AML-193 (cell line): ENCODE data around the gene CPTP.
A peak's percentile ranks its signal among the peaks of the same experiment; 100 is the strongest.

ENCODE experiments used
- DNase-seq, 2 experiments: peaks; one replicate each; lab custom pipeline; 2025; lab: John Stamatoyannopoulos, UW

CPTP gene

DNA sequence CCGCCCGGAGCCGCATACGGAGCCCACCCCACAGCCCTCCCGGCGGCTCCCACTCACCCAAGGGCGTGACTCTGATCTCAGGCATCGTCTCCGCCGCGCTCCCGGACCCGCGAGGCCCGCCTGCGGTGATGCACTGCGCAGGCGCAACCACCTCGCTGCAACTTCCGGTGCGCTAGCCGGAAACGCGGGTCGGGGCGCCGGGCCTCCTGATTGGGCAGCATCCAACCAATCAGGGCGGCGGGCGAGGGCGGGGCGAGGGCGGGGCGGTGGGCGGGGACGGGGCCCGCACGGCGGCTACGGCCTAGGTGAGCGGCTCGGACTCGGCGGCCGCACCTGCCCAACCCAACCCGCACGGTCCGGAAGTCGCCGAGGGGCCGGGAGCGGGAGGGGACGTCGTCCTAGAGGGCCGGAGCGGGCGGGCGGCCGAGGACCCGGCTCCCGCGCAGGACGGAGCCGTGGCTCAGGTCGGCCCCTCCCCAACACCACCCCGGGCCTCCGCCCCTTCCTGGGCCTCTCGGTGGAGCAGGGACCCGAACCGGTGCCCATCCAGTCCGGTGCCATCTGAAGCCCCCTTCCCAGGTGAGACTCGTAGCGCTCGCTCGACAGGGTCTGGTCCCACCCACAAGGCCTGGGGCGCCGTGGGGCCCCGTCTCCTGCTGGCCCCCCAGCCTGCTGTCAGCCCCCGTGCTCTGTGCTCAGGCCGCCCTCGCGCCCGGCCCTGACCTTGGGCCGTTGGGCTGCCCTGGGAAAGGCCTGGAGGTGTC lies at the start of gene CPTP, which contains the start of gene INTS11:
Gene CPTP (plus strand): TSS at position 279 of the 764 bp plus-strand sequence. CDS start 2,109 bp downstream, outside the sequence.
Gene INTS11 (minus strand): TSS at position 137 of the 764 bp plus-strand sequence. CDS start 52 bp downstream, at position 85.
- DNase-seq: peak; percentile 72 to 77

DNA sequence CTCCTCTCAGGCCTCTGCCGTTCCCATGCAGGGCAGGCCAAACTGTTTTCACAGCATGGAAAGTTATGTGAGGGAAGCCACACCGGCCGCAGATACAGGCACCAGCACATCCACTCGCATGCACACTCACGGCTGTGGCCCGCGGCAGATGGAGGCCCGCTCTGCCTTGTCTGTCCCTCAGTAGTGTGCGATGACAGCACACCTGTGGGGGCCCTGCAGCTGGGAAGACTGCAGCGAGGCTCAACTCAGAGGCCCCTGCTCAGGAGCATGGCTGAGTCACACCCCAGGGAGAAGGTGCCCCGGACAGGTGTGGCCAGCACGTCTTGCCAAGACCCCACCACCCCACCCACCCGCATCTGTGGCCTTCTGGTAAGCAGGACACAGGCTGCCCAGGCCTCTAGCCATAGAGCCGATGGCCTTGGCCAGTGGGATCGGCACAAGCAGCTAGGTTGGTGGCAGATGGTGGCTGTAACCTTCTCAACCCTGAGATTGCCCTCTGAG lies 49.6 kb upstream of the CPTP start:
- DNase-seq: no peak

DNA sequence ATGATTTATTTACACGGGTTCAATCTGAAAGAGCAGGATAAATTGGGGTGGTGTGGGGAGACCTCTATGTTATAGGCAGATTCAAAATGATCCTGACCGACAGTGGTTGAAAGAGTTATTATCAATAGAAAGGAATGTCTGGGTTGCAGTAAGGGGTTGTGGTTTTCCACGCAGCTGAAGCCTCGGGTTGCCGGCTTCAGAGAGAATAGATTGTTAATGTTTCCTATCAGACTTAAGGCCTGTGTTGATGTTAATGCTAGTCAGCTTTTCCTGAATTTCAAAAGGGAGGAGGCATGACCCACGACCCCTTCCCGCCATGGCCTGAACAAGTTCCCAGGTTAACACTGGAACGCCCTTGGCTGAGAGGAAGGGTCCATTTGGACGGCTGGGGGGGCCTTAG lies 48.8 kb upstream of the CPTP start:
- no peak for DNase-seq

DNA sequence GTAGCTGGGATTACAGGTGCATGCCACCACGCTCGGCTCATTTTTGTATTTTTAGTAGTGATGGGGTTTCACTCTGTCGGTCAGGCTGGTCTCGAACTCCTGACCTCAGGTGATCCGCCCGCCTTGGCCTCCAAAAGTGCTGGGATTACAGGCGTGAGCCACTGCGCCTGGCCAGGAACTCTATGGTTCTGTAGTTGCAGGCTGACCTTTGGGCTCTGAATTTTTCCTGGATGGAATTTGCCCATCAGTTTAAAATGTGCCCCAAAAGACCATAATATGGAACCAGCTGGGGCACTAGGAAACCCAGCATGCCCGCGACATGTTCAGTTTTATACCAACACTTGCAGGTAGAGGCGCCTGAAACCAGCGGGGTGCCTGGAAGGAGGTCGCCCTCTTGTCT lies 46.0 kb upstream of the CPTP start:
- DNase-seq: no peak

DNA sequence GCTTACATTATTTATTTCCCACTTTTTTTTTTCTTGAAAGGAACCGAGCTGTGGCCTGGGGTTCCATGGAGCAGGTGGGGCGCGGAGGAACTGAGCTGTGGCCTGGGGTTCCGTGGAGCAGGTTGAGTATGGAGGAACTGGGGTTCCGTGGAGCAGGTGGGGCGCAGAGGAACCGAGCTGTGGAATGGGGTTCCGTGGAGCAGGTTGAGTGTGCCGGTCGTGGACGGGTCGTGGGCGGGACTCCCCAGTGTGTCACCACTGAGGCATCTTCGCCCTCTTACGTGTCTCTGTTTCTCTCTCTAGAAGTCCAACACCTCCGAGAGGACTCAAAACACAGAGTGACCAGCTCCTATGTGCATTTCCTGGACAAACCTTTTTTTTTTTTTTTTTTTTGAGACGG lies 45.6 kb upstream of the CPTP start:
- DNase-seq: no peak

DNA sequence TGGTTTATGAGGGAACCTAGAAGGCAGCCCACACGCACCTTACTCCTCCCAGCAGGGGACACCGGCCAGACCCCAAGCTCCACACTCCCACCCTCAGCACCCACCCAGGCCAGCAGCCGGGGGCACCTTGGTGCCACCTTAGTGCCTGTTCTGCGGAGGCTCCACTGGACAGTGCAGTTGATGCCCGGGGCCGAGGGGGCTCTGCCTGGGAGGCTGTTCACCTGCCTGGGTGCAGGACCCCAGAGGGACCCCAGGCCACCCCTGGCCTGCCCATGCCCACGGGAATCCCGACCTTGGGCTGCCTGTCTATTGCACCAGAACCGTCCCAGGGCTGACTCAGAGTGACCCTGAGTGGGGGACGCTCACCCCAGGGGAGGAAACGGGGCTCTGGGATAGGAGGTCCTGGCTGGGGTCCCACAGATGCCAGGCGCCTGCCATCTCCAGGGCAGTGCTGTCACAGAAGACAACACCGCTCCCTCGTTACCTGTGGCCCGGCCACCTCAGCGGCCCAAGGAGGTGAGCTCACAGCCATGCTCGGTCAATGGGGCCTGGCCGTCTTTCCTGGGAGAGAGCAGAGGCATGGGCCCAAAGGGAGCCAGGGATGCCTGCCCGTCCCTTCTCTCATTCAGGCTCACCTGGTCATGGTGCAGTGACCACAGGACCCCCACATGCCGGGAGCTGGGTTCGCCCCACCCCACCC lies 43.7 kb upstream of the CPTP start:
- no peak for DNase-seq

DNA sequence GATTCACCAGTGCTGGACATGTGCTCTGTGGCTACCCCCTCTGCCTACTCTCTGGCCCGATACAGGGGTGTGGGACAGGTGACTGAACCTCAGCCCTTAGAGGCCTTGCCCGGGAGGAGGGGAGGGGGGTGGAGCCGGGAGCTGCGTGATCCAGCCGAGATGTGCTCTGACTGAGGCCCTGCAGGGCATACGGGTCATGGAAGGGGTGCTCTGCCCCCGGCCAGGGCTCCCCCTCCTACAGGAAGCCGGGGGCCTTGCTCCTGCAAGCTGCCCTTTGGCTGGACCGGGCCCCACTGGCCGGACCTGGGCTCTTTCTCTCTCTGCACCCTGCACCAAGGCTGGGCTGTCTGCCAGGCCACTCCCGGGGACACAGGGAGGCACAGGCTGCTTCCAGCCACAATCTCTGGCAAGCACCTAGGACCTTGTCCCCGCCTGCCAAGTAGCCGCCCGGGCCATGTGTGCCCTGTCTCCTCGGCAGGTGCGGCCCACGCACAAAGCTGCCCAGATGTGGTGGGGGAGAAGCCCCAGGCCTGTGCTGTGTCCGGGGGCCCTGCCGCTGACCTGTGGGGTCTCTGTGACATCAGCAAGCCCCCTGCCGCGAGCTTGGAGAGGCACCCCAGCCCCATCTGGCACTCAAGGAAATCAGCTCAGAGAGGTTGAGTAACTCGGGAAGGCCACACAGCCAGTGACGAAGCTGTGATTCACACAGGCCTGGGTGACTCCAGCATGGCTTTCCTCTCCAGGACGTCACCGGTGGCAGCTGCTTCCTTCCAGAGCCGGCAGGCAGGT lies 42.9 kb upstream of the CPTP start:
- no peak for DNase-seq

DNA sequence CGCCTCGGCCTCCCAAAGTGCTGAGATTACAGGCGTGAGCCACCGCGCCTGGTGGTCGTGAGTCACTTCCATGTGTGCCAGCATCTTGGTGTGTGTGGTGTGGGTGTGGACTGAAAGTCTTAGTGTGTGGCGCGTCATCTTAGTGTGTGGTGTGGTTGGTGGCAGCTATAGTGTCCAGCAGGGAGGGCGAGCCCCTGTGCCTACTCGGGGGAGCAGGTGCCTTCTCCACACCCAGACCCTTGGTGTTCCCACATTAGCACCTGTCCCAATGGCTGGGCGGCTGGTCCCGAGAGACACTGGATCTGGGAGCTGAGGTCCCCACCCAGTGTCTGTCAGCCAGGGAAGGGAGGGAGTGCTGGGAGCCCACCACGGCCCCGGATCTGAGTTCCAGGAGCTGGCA lies 41.6 kb upstream of the CPTP start:
- DNase-seq: no peak

DNA sequence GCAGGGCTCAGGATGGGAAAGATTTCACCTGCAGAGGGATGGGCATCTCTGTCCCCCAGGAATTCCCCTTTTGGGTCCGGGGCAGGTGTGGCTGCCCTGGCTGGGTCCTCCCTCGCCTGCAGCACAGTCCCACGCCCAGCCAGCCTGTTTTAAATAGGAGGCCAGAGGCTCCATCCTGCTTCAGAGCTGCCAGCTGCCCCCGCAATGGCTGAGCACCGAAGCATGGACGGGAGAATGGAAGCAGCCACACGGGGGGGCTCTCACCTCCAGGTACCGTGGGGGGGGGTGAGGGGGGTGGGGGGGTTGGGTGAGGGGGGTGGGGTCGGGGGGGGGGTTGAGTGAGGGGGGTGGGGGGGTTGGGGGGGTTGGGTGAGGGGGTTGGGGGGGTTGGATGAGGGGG lies 40.8 kb upstream of the CPTP start:
- DNase-seq: no peak

DNA sequence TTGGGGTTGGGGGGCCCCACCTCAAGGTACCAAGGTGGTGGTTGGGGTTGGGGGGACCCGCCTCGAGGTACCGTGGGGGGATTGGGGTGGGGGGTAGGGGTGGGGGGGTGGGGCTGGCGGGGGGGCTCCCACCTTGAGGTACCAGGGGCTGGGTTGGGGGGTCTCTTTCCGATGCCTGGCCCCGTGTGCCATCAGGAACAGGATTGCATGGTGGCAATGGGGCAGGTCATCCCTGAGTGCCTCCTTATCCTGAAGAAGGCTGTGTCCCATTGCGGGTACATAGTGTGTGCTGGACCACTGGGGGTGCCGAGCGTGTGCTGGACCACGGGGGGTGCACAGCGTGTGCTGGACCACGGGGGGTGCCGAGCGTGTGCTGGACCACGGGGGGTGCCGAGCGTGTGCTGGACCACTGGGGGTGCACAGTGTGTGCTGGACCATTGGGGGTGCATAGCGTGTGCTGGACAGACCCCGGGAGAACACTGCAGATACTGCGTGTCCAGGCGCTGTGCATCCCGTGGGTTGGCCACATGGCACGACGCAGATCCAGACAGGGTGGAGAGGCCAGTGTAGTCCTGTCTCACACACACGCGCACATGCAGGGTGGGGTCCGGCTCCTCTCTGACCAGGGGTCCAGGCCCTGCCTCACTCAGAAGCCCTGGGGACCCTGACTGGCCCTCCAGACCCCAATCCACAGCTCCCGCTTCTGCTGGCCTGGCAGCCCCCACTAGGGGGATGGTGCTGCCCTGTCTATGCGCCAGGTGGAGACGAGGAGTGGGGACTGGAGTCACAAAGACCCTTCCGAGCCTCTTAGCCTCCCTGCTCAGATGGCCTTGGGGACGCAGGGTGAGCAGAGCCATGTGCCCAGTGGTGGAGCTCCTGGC lies 40.1 kb upstream of the CPTP start:
- no peak for DNase-seq

DNA sequence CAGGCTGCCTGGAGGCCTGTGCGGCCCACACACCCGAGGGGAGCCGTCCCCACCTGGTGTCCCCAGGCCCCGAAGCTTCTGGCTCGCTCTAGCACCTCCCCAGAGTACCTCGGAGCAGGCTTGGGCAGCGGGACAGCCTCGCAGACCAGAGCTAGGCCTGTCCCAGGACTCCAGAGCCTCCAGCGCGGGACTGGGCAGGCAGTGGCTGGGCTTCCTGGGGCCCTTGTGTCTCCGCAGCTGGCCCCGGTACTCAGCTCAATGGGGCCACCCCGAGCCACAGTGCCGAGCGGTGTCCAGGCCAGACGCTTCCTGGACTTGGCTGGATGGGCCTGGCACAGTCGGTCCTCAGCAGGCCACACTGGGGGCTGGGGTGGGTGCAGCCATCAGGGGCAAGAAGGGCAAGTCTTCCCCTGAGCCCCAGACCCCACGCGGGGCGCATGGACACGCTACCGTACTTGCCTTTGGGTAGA lies 39.5 kb upstream of the CPTP start:
- DNase-seq: no peak

DNA sequence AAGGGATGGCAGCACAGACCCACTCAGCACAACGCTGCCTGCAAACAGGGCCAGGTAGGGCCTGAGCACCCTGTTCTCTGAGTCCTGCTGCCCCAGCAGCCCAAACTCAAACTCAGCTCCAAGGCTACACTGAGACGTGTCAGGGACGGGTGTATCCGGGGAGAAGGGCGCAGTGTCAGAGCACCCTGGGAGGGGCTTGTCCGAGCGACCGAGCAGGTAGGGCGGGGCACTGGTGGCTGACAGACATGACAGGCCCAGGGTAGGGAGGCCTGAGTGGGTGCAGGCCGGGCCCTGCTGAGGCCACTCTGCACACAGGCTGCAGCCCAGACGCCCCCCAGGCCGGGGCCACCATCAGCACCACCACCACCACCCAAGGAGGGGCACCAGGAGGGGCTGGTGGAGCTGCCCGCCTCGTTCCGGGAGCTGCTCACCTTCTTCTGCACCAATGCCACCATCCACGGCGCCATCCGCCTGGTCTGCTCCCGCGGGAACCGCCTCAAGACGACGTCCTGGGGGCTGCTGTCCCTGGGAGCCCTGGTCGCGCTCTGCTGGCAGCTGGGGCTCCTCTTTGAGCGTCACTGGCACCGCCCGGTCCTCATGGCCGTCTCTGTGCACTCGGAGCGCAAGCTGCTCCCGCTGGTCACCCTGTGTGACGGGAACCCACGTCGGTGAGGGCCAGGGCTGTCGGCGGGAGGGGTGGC lies 38.8 kb upstream of the CPTP start:
- no peak for DNase-seq

DNA sequence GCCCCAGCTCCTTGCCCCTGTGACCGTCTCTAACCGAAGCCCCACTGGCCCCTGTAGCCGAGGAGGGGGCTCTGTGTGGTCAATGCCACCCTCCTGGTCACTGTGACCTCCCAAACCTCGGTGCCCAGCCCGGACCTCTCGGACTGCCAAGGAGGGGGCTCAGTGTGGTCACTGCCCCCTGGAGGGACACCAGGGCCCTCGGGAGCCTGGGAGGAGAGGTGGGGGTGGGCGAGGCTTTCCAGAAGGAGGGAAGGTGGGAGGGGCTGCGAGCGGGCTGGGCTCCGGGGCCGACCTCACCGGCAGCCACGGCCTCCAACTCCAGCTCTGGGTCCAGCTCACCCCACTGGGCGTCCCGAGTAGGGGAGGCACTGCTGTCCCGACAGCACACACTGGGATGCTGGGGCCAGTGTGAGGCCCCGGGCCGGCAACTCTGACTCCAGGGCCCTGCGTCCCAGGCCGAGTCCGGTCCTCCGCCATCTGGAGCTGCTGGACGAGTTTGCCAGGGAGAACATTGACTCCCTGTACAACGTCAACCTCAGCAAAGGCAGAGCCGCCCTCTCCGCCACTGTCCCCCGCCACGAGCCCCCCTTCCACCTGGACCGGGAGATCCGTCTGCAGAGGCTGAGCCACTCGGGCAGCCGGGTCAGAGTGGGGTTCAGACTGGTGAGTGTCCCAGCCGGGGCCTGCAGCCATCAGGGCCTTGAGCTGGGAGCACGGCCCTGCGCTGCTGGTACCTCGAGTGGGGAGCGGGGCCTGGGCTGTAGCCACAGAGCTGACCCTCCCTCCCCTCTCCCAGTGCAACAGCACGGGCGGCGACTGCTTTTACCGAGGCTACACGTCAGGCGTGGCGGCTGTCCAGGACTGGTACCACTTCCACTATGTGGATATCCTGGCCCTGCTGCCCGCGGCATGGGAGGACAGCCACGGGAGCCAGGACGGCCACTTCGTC lies 38.0 kb upstream of the CPTP start:
- no peak for DNase-seq

DNA sequence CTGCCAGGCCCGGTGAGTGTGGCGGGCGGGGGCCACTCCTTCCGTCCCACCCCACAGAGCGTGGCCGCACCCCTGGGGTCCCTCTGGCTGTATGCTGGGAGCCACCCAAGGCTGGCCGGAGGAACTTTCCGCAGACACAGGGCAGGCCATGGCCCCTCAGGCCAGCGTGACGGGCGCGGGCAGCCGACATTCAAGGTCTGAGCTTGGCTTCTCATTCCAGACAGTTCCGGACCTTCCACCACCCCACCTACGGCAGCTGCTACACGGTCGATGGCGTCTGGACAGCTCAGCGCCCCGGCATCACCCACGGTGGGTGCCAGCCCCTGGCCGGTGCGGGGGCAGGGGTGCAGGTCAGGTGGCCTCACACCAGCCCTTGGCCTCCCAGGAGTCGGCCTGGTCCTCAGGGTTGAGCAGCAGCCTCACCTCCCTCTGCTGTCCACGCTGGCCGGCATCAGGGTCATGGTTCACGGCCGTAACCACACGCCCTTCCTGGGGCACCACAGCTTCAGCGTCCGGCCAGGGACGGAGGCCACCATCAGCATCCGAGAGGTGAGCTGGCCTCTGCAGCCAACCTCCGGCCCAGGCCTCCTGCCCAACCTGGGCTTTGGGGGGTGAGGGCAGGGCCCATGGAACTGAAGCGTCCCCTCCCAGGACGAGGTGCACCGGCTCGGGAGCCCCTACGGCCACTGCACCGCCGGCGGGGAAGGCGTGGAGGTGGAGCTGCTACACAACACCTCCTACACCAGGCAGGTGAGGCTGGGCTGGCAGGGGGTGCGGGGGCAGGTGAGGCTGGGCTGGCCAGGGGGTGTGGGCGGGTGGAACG lies 37.1 kb upstream of the CPTP start:
- DNase-seq: no peak

DNA sequence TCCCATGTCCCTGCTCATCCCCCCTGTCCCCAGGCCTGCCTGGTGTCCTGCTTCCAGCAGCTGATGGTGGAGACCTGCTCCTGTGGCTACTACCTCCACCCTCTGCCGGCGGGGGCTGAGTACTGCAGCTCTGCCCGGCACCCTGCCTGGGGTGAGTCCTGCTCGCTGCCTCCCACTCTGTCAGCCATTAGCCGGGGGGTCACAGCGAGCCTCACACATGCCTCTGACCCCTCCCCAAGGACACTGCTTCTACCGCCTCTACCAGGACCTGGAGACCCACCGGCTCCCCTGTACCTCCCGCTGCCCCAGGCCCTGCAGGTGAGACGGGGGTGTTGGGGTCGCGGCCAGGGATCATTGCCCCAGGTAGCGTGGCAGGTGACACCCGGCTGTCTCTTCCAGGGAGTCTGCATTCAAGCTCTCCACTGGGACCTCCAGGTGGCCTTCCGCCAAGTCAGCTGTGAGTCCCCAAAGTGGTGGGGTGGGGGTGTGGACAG lies 34.3 kb upstream of the CPTP start:
- DNase-seq: peak; percentile 50 to 54

DNA sequence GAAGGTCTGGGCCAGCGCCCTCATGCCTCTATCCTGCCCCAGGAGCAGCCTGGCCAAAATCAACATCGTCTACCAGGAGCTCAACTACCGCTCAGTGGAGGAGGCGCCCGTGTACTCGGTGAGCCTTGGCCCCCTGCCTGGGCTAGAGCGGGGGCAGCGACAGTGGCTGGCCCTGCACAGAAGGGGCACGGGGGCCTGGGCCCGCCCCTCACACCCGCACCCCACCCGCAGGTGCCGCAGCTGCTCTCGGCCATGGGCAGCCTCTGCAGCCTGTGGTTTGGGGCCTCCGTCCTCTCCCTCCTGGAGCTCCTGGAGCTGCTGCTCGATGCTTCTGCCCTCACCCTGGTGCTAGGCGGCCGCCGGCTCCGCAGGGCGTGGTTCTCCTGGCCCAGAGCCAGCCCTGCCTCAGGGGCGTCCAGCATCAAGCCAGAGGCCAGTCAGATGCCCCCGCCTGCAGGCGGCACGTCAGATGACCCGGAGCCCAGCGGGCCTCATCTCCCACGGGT lies 33.5 kb upstream of the CPTP start:
- no peak for DNase-seq

DNA sequence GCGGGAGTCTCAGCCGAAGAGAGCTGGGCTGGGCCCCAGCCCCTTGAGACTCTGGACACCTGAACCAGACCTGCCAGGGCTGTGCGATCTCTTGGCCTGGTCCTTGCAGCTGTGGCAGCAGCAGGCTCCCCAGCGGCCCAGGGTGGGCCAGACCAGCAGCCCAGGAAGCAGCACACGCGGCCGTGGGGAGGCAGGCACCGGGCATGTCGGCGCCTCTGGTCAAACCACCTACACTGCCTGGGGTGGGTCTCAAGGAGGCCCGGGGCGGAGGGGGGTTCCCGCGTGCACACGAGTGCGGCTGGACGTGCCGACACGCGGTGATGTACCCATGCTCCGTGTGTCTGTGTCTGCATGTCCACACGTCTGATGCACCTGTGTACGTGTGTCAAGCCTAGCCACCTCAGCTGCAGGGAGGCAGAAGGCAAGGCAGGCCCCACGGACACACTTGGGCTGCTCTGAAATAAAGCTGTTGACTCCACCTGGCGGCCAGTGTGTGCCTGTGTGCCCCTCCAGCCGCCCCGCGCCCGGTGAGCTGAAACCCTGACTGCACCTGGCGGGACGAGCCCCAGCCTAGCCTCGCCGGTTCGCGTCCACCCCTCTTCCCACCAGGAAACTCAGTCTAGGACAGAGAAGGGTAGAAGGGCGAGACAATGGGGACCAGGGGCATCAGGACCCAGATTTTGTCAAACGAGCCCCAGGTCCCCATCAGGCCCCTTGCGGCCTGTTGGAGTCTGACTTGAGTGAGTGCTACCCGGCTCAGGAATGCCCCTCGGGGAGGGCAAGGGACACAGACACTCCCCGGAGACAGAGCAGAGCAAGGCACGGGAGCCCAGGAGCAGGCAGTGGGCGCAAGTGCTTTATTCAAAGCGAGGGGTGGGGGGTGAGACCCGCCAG lies 32.8 kb upstream of the CPTP start:
- peak; percentile 16 to 26 for DNase-seq
